Adrenal gland (tissue), 5 donors: ENCODE data around the gene FAM117B.

Source experiments
- CTCF ChIP-seq, 6 experiments: fragments of 450-650 bp in 4 of 6; fragments of 200-600 bp in 2 of 6; sonication (generic) in 1 of 6; IDR thresholded peaks; 1 replicate in 5 of 6; 2 replicates in 1 of 6; pipeline versions ENCODE4 v1.5.1 to v1.8.0; 2016 to 2021; ENCODE audit warnings: antibody characterized with exemption in 6 of 6, mild to moderate bottlenecking in 2 of 6, moderate library complexity in 1 of 6
- POLR2A ChIP-seq, 2 donors: fragments of 450-650 bp; IDR thresholded peaks; one replicate each; pipeline ENCODE4 v1.6.1; 2017; ENCODE audit warnings: antibody characterized with exemption in 2 of 2, mild to moderate bottlenecking in 2 of 2, moderate library complexity in 1 of 2
- donor health status: DM: no; HTN: no; CAD: no.

- no peak for TF ChIP-seq CTCF (IDR thresholded peaks at IDR 0.05)
- TF ChIP-seq POLR2A (IDR thresholded peaks at IDR 0.05): no peak
These were observed 29.6 kb upstream of the FAM117B start for GRCh38 chr2:202605174-202605573.
